ENCODE measurements around the gene FLT3.
"Not testable (repeated sequence)": the region's sequence is repeated elsewhere in the genome, so short reads cannot be mapped to it uniquely, and the experiment has no call there.

The FLT3 gene

DNA sequence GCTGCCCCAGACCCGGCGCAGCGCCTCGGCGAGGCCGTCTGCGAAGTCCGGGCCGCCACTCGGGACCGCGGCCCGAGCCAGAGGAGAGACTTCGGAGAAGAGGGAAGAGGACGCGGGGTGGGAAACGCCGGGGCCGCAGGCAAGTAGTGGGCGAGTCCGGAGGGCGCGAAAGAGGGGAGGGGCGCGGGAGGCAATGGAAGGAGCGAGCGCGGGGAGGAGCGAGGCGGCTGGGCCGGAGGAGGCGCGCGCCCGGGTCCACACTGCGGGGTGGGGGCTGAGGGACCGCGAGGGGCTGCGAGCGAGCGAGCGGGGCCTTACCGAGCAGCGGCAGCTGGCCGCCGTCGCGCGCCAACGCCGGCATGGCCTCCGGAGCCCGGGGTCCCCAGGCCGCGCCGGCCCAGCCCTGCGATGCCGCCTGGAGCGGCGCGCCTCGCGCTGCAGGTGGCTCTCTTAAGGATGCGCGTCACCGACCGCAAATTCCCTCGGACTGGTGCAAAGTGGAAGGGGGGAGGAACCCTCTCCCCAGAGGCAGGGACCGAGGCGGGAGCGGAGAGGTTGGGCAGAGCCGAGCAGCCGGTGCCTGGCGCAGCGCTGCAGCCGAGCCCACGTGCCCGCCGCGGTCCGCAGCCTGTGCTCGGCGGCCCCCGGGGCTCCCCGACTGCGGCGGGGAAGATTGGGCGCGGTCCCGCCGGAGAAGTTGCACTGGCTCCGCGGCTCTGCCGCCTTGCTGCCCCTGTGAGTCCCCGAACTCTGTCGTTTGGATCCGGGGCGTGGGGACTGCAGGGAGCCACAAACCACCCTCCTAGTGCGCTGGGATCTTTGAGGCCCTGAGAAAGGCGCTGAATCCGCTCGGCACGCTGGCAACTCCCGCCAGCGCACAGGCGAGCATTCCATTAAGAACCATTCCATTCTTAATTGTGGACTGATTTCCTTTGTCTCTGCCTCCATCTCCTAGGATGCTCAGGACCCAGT is at the start of gene FLT3:
Gene FLT3 (minus strand): TSS at position 427 of the 972 bp plus-strand sequence. CDS start 66 bp downstream, at position 361.
- peak; percentile 6 for DNase-seq (ENCODE audit: low read depth)

DNA sequence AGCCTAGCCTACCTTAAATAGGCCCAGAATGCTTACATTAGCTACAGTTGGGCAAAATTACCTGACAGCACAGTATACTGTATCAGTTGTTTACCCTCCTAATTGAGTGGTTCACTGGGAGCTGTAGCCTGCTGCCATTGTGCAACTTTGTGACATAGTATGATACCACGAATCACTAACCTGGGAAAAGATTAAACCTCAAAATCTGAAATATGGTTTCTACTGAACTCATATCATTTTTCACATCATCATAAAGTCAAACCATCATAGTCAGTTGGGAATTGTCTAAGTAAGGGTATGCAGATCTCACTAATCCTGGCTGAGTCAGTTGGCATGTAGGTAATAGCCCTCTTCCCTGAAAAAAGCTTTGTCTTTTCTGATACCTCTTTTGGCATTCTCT is 47.1 kb upstream of the FLT3 start:
- no peak for DNase-seq (ENCODE audit: low read depth)

- no peak for DNase-seq (ENCODE audit: low read depth)
Observed at GRCh38 chr13:28145049-28145448, 44.7 kb upstream of the FLT3 start.

- DNase-seq (ENCODE audit: low read depth), result not testable (repeated sequence)
Observed at GRCh38 chr13:28141542-28141941, 41.2 kb upstream of the FLT3 start.

GRCh38 chr13:28140433-28141125 is 40.2 kb upstream of the FLT3 start:
- DNase-seq (ENCODE audit: low read depth), result no peak

- DNase-seq (ENCODE audit: low read depth), result peak; percentile 88
Observed at GRCh38 chr13:28138756-28139470, 38.5 kb upstream of the FLT3 start.

- peak; percentile 90 for DNase-seq (ENCODE audit: low read depth)
Observed at GRCh38 chr13:28138012-28138755, 37.8 kb upstream of the FLT3 start, which contains the start of gene PAN3. PAN3 (plus strand) TSS chr13:28138545; CDS start chr13:28138658, 113 bp downstream.

GRCh38 chr13:28137596-28137995 is 37.2 kb upstream of the FLT3 start:
- DNase-seq (ENCODE audit: low read depth), result no peak

DNA sequence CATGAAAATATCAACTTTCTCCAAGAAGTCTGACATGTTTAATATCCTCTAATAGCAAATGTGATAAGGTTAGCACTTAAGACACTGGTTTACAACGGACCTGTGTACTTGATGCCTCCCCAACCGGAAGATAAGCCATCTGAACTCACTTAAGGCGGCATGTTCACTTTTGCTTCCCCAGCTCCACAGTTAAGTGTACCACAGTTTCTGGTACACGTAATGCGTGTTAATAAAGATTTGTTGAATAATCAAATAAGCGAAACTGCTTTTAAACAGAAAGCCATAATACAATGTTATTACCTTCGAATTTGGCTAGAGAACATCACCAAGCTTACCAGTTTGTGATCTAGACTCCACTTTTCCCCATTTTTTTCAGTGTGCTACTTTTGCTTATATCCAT is 36.5 kb upstream of the FLT3 start:
- DNase-seq (ENCODE audit: low read depth), result no peak

DNA sequence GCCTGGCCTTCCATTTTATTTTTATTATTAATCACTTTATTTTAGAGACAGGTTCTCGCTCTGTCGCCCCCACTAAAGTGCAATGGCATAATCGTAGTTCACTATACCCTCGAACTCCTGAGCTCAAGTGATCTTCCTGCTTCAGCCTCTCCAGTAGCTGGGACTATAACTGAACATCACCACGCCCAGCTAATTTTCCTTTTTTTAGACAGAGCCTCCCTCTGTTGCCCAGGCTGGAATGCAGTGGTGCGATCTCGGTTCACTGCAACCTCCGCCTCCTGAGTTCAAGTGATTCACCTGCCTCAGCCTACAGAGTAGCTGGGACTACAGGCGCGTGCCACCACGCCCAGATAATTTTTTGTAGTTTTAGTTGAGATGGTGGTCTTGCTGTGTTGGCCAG is 31.3 kb upstream of the FLT3 start:
- no peak for DNase-seq (ENCODE audit: low read depth)

- no peak for DNase-seq (ENCODE audit: low read depth)
Observed at GRCh38 chr13:28129911-28130693, 29.7 kb upstream of the FLT3 start.

DNA sequence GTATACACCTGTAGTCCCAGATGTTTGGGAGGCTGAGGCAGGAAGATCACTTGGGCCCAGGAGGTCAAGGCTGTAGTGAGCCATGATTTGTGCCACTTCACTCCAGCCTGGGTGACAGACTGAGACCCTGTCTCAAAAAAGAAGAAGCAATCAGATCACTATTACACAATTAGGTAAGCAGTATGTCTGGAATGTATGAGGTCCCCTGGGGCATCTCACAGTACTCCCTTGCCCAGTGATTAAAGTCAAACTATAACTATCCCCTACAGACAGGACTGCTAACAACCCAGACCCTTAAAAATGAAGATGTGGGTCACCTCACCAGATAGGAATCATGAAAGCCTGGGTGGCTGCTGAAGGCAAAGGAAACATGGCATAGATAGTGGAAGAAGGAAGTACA is 28.6 kb upstream of the FLT3 start:
- DNase-seq (ENCODE audit: low read depth), result no peak

DNA sequence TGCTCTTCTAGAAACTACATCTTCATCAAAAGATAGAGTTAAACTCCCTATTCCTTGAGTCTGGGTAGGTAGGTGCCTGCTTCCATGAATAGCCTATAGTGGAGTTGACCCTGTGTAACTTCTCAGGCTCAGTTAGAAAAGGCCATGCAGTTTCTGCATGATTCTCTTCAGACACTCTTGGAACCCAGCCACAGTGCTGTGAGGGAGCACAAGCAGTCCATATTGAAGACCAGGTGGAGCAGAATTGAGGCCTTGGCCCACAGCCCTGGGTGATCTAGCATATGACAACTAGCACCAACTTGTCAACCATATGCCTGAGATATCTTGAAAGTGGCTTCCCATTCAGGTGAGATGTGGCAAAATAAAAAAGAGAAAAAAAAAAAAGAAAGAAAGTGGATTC is 27.7 kb upstream of the FLT3 start:
- DNase-seq (ENCODE audit: low read depth), result no peak

- DNase-seq (ENCODE audit: low read depth), result no peak
Observed at GRCh38 chr13:28121224-28121623, 20.8 kb upstream of the FLT3 start.

DNA sequence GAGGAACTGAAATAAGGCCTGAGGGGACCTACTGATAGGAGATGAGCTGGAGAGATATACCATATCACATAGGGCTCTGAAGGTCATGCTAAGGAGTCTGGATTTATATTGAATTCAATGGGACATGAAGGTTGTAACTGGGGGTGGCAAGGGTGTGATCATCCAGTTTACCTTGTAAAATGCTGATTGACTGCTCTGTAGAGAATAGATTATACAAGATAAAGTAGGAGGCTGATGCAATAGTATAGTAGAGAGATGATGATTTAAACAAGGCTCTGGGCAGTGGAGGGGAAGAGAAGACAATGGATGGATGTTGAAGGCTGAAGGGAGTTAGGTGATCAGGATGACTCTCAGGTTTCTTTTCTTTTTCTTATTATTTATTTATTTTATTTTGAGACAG is 19.9 kb upstream of the FLT3 start:
- no peak for DNase-seq (ENCODE audit: low read depth)

DNA sequence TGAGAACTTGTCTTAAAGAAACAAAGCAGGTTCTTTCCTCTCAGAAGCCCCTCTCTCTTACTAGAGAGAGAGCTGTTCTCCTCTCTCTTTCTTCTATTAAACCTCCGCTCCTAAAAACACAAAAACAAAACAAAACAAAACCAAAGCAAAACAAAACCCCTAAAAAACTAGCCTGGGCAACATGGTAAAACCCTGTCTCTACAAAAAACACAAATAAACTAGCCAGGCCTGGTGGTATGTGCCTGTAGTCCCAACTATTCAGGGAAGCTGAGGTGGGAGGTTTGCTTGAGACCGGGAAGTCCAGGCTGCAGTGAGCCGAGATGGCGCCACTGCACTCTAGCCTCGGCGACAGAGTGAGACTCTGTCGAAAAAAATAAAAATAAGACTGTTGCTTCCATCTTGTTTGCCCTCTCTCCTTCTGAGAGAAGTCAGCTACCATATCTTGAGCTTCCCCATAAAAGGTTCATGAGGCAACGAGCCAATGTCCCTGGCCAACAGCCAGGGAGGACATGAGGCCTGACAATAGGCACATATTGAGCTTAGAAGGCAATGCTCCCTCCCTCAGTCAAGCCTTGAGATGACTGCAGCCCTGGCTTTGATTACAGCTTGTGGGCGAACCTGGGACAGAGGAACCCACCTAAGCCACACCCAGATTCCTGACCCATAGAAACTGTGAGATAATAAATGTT is 17.5 kb upstream of the FLT3 start:
- DNase-seq (ENCODE audit: low read depth), result no peak

DNA sequence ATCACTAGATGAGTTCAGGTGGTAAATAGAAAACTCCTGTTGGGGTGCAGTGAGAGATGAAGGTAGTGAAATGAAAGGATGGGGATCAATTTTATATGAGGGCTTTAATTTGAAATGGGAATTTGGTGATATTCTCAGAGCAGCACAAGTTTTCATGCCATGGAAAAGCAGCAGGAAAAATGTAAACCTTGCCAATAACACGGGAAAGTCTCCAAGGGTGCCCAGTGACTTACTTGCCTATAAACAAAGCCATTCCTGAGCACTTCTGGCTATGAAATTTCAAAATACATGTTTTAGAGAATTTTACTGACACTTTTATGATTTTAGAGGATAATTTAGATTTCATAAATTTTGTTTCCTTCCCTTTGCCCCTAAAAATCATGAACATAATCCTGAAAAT is 16.4 kb upstream of the FLT3 start:
- no peak for DNase-seq (ENCODE audit: low read depth)

GRCh38 chr13:28110414-28110813 is 10.0 kb upstream of the FLT3 start:
- DNase-seq (ENCODE audit: low read depth), result no peak

GRCh38 chr13:28106976-28107375 is 6.6 kb upstream of the FLT3 start:
- no peak for DNase-seq (ENCODE audit: low read depth)

DNA sequence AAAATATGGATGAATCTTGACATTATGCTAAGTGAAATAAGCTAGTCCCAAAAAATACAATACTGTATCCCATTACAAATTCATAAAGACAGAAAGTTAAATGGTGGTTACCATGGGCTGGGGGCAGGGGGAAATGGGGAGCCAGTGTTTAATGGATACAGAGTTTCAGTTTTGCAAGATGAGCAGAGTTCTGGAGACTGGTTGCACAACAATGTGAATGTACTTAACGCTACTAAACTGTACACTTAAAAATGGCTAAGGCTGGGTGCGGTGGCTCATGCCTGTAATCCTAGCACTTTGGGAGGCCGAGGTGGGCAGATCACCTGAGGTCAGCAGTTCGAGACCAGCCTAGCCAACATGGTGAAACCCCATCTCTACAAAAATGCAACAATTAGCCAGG is 1.5 kb upstream of the FLT3 start:
- DNase-seq (ENCODE audit: low read depth), result not testable (repeated sequence)
